Caco-2 (cell line): ENCODE results near the gene TTLL6. TPM values are rescaled to one million over a fixed set of nuclear protein-coding genes. Genes with fewer than 3 reads are reported as not detected.

Experiments used
- BruUV-seq: library from RNA; stranded (reverse); fragments of 400-500 nt; replicated peaks from 2 replicates; lab custom pipeline; 2021; lab: Mats Ljungman, UMichigan
- CTCF ChIA-PET: fragments of 300-600 bp; sonication (Branson Sonifier 250); formaldehyde crosslinking; loops from one replicate; lab custom pipeline; 2022; ENCODE audit warnings: antibody characterized with exemption; lab: Charles Lee
- POLR2A ChIA-PET: fragments of 300-600 bp; sonication (Branson Sonifier 250); formaldehyde crosslinking; loops from one replicate; lab custom pipeline; 2022; ENCODE audit warnings: antibody characterized with exemption; lab: Charles Lee
- DNase-seq, 2 experiments: peaks; one replicate each; pipeline versions ENCODE4 v3.0.0 to v3.0.0-alpha.2; 2020 to 2022
- H3K27me3 ChIP-seq: replicated peaks from 2 replicates; pipeline ENCODE4 v1.6.0; 2011; ENCODE audit warnings: low read length; ENCODE audit not compliant: control insufficient read depth, insufficient read depth
- H3K36me3 ChIP-seq: 2 replicates; pipeline ENCODE4 v1.5.1; 2011; ENCODE audit warnings: low read length; ENCODE audit not compliant: control insufficient read depth, insufficient read depth
- H3K4me1 ChIP-seq: fragments of 250-450 bp; sonication (Bioruptor Pico); 2 replicates; pipeline ENCODE4 v1.5.1; 2020; ENCODE audit warnings: mild to moderate bottlenecking
- H3K4me3 ChIP-seq: 2 replicates; pipeline ENCODE4 v1.5.1; 2011; ENCODE audit warnings: low read depth, mild to moderate bottlenecking, control low read depth, low read length
- H3K9me3 ChIP-seq: fragments of 250-450 bp; sonication (Bioruptor Pico); 2 replicates; pipeline ENCODE4 v1.5.1; 2020; ENCODE audit warnings: mild to moderate bottlenecking, moderate library complexity
- H3K27ac Mint-ChIP-seq: one replicate; pipeline ENCODE4 v1.8.0; 2022; ENCODE audit warnings: mixed read lengths; ENCODE audit not compliant: unreplicated experiment
- H3K27me3 Mint-ChIP-seq: one replicate; pipeline ENCODE4 v1.8.0; 2022; ENCODE audit warnings: mixed read lengths; ENCODE audit not compliant: insufficient read depth, unreplicated experiment
- H3K36me3 Mint-ChIP-seq: one replicate; pipeline ENCODE4 v1.8.0; 2022; ENCODE audit warnings: mild to moderate bottlenecking, mixed read lengths; ENCODE audit not compliant: insufficient read depth, unreplicated experiment
- H3K4me1 Mint-ChIP-seq: one replicate; pipeline ENCODE4 v1.8.0; 2022; ENCODE audit warnings: low read depth, mixed read lengths; ENCODE audit not compliant: unreplicated experiment
- H3K4me3 Mint-ChIP-seq: one replicate; pipeline ENCODE4 v1.8.0; 2022; ENCODE audit warnings: mild to moderate bottlenecking, moderate library complexity, mixed read lengths; ENCODE audit not compliant: unreplicated experiment
- H3K9me3 Mint-ChIP-seq: one replicate; pipeline ENCODE4 v1.8.0; 2022; ENCODE audit warnings: mixed read lengths; ENCODE audit not compliant: unreplicated experiment
- CTCF ChIP-seq, 2 experiments: fragments of 200-600 bp in 1 of 2; IDR thresholded peaks; 1 replicate in 1 of 2; 2 replicates in 1 of 2; pipeline versions ENCODE4 v1.5.1 to v1.8.0; 2011 to 2022; ENCODE audit warnings: antibody characterized with exemption in 1 of 2, control low read depth in 1 of 2, inconsistent platforms in 1 of 2, low read depth in 1 of 2, low read length in 1 of 2, mild to moderate bottlenecking in 1 of 2, moderate library complexity in 1 of 2; ENCODE audit not compliant: insufficient read depth in 1 of 2, severe bottlenecking in 1 of 2, unreplicated experiment in 1 of 2
- intact Hi-C: fragments of 100-400 bp; cut with micrococcal nuclease; formaldehyde crosslinking; loops from one replicate; pipeline ENCODE4 v1.10.0; 2022; ENCODE audit not compliant: unreplicated experiment
- total RNA-seq: library from RNA; stranded (reverse); gene quantifications from 2 replicates; pipeline ENCODE4 v1.2.3, GENCODE V29; 2022

TTLL6 gene
- total RNA-seq, 1 experiment from 2014 or later, result 0.16 TPM

- peaks cover 27% of the 10 kb centered on the region for H3K4me1 ChIP-seq
- ChIA-PET CTCF (interaction anchor here (0.6 to 7.4 kb wide), 17 partner anchors 12 to 167 kb away, joined by 3 to 163 read pairs (median 7); partner anchors contain the start of gene ATP5MC1), POLR2A (interaction anchor here (0.6 kb wide), 1 partner anchor 677 kb away, joined by 3 read pairs; no protein-coding TSS in a partner anchor)
- H3K27me3 ChIP-seq, result no peaks in the 10 kb centered on the region
- intact Hi-C loops, result loop anchor here (2.0 kb wide), 1 partner anchor 55 kb away; no protein-coding TSS in a partner anchor
- Mint-ChIP-seq H3K4me1 (peaks cover 6% of the 10 kb centered on the region), H3K9me3 (no peaks in the 10 kb centered on the region), H3K27ac (no peak overlapping the region), H3K4me3 (no peak overlapping the region), H3K27me3 (no peaks in the 10 kb centered on the region), H3K36me3 (peaks cover 4% of the 10 kb centered on the region)
- TF ChIP-seq CTCF (IDR thresholded peaks at IDR 0.05; ENCODE audit: insufficient read depth in 1 of 2, low read depth in 1 of 2, low read length in 1 of 2, severe bottlenecking in 1 of 2, unreplicated experiment in 1 of 2), result no peak
- H3K4me3 ChIP-seq, result no peak overlapping the region
- peak in 1 of 2 experiments; percentile 37 for DNase-seq
- BruUV-seq, result no TSS peak
- no peaks in the 10 kb centered on the region for H3K9me3 ChIP-seq
- no peaks in the 10 kb centered on the region for H3K36me3 ChIP-seq
These were observed 91.6 kb downstream of the TTLL6 start for GRCh38 chr17:48725288-48726064.

- POLR2A ChIA-PET, result interaction anchor here (0.6 kb wide), 1 partner anchor 676 kb away, joined by 3 read pairs; no protein-coding TSS in a partner anchor
- CTCF ChIA-PET, result interaction anchor here (0.5 to 7.4 kb wide), 20 partner anchors 13 to 168 kb away, joined by 3 to 163 read pairs (median 6); partner anchors contain the start of genes ATP5MC1 and TTLL6
- no peaks in the 10 kb centered on the region for H3K36me3 ChIP-seq
- BruUV-seq, result no TSS peak
- peaks cover 27% of the 10 kb centered on the region for H3K4me1 ChIP-seq
- Mint-ChIP-seq H3K27ac (no peak overlapping the region), H3K4me3 (no peak overlapping the region), H3K27me3 (no peaks in the 10 kb centered on the region), H3K36me3 (peaks cover 4% of the 10 kb centered on the region), H3K4me1 (peaks cover 6% of the 10 kb centered on the region), H3K9me3 (no peaks in the 10 kb centered on the region)
- no peak overlapping the region for H3K4me3 ChIP-seq
- no peaks in the 10 kb centered on the region for H3K9me3 ChIP-seq
- intact Hi-C loops, result loop anchor here (2.0 kb wide), 1 partner anchor 54 kb away; no protein-coding TSS in a partner anchor
- no peaks in the 10 kb centered on the region for H3K27me3 ChIP-seq
- peak in 1 of 2 experiments; percentile 35 for DNase-seq
- TF ChIP-seq CTCF (IDR thresholded peaks at IDR 0.05; ENCODE audit: insufficient read depth in 1 of 2, low read depth in 1 of 2, low read length in 1 of 2, severe bottlenecking in 1 of 2, unreplicated experiment in 1 of 2), result no peak
These were observed 92.1 kb downstream of the TTLL6 start for GRCh38 chr17:48725004-48725287.

- H3K27ac Mint-ChIP-seq, result no peak overlapping the region
- TF ChIP-seq CTCF (IDR thresholded peaks at IDR 0.05; ENCODE audit: insufficient read depth in 1 of 2, low read depth in 1 of 2, low read length in 1 of 2, severe bottlenecking in 1 of 2, unreplicated experiment in 1 of 2), result peak; percentile 97 to 98
- no TSS peak for BruUV-seq
- ChIA-PET CTCF (interaction anchor here (0.5 to 7.4 kb wide), 45 partner anchors 9 to 582 kb away, joined by 3 to 163 read pairs (median 4); partner anchors contain the start of genes ATP5MC1, HOXB9 and TTLL6), POLR2A (interaction anchor here (0.6 to 1.0 kb wide), 2 partner anchors 168 to 676 kb away, joined by 3 read pairs; partner anchors contain the start of gene ATP5MC1)
- H3K36me3 ChIP-seq, result no peaks in the 10 kb centered on the region
- H3K27me3 ChIP-seq, result no peaks in the 10 kb centered on the region
- no peak overlapping the region for H3K4me3 ChIP-seq
- H3K4me3 Mint-ChIP-seq, result no peak overlapping the region
- H3K9me3 ChIP-seq, result no peaks in the 10 kb centered on the region
- peaks cover 4% of the 10 kb centered on the region for H3K36me3 Mint-ChIP-seq
- peak; percentile 91 to 94 for DNase-seq
- intact Hi-C loops, result loop anchor here (1.0 to 2.0 kb wide), 3 partner anchors 54 to 154 kb away; no protein-coding TSS in a partner anchor
- no peaks in the 10 kb centered on the region for H3K27me3 Mint-ChIP-seq
- H3K4me1 Mint-ChIP-seq, result peaks cover 2% of the 10 kb centered on the region
- H3K9me3 Mint-ChIP-seq, result no peaks in the 10 kb centered on the region
- H3K4me1 ChIP-seq, result peaks cover 26% of the 10 kb centered on the region
These were observed 92.6 kb downstream of the TTLL6 start for GRCh38 chr17:48724251-48725003.
